ENCODE data around the gene TMED4. TPM values are rescaled to one million over a fixed set of nuclear protein-coding genes. Genes with fewer than 3 reads are reported as not detected.

Gene TMED4
- total RNA-seq, 4 donors from 2014 or later = 226 to 303 (median 254) TPM

- intact Hi-C loops (cut with DNase I; ENCODE audit: low total_unique reads) = no loop called here
- H3K9me3 ChIP-seq = no peaks in the 10 kb centered on the region
- no peaks in the 10 kb centered on the region for H3K27me3 ChIP-seq
- no peak for DNase-seq
- no peak for TF ChIP-seq POLR2A (IDR thresholded peaks at IDR 0.05)
- no peak for TF ChIP-seq POLR2AphosphoS5 (IDR thresholded peaks at IDR 0.05)
- TF ChIP-seq CTCF (IDR thresholded peaks at IDR 0.05) = no peak
- TF ChIP-seq EP300 (IDR thresholded peaks at IDR 0.05; ENCODE audit: low read depth) = no peak
- H3K4me1 ChIP-seq = no peaks in the 10 kb centered on the region
- H3K4me3 ChIP-seq = no peak overlapping the region
- WGBS, 2 donors (ENCODE audit: low coverage in 1 of 2) = 98% methylated on average over 5 of the region's 5 CpGs; no CpG with 5 or more reads in 1 of the 2 donors
- H3K36me3 ChIP-seq = no peaks in the 10 kb centered on the region
- no peak overlapping the region for H3K27ac ChIP-seq
- in situ Hi-C loops (cut with MboI; ENCODE audit: low pct_ligation_motif_present in 1 of 4, low pct_unique_long_range_greater_than_20kb in 1 of 4, low sequenced_read_pairs in 3 of 4) = no loop called here
These were observed 41.4 kb downstream of the TMED4 start for GRCh38 chr7:44540592-44541027.

GRCh38 chr7:44539669-44540506, 42.1 kb downstream of the TMED4 start:
- H3K27me3 ChIP-seq = no peaks in the 10 kb centered on the region
- no peak overlapping the region for H3K27ac ChIP-seq
- H3K36me3 ChIP-seq = no peaks in the 10 kb centered on the region
- no peak overlapping the region for H3K4me3 ChIP-seq
- no peaks in the 10 kb centered on the region for H3K9me3 ChIP-seq
- no peak for DNase-seq
- 90% methylated on average over 27 of the region's 27 CpGs; no CpG with 5 or more reads in 1 of the 2 donors for WGBS, 2 donors (ENCODE audit: low coverage in 1 of 2)
- TF ChIP-seq POLR2AphosphoS5 (IDR thresholded peaks at IDR 0.05) (no peak), CTCF (IDR thresholded peaks at IDR 0.05) (no peak), POLR2A (IDR thresholded peaks at IDR 0.05) (no peak), EP300 (IDR thresholded peaks at IDR 0.05; ENCODE audit: low read depth) (no peak)
- intact Hi-C loops (cut with DNase I; ENCODE audit: low total_unique reads) = no loop called here
- H3K4me1 ChIP-seq = no peaks in the 10 kb centered on the region
- in situ Hi-C loops (cut with MboI; ENCODE audit: low pct_ligation_motif_present in 1 of 4, low pct_unique_long_range_greater_than_20kb in 1 of 4, low sequenced_read_pairs in 3 of 4) = no loop called here

GRCh38 chr7:44538798-44539668, 43.0 kb downstream of the TMED4 start:
- Histone ChIP-seq H3K4me3 (no peak overlapping the region), H3K4me1 (no peaks in the 10 kb centered on the region), H3K9me3 (no peaks in the 10 kb centered on the region), H3K27ac (no peak overlapping the region), H3K36me3 (no peaks in the 10 kb centered on the region), H3K27me3 (no peaks in the 10 kb centered on the region)
- TF ChIP-seq EP300 (IDR thresholded peaks at IDR 0.05; ENCODE audit: low read depth) (no peak), POLR2A (IDR thresholded peaks at IDR 0.05) (no peak), POLR2AphosphoS5 (IDR thresholded peaks at IDR 0.05) (no peak), CTCF (IDR thresholded peaks at IDR 0.05) (no peak)
- no peak for DNase-seq
- 92% methylated on average over 32 of the region's 32 CpGs; no CpG with 5 or more reads in 1 of the 2 donors for WGBS, 2 donors (ENCODE audit: low coverage in 1 of 2)
- in situ Hi-C loops (cut with MboI; ENCODE audit: low pct_ligation_motif_present in 1 of 4, low pct_unique_long_range_greater_than_20kb in 1 of 4, low sequenced_read_pairs in 3 of 4) (no loop called here), intact Hi-C loops (cut with DNase I; ENCODE audit: low total_unique reads) (no loop called here)

Data from transverse colon (tissue), 4 donors.